Keratinocyte (primary cell): Measurements from ENCODE around the gene EPHB1. TPM values are rescaled to one million over a fixed set of nuclear protein-coding genes. Genes with fewer than 3 reads are reported as not detected.

Experiments
- DNase-seq: peaks from one replicate; pipeline ENCODE4 v3.0.0-alpha.2; 2011; ENCODE audit warnings: low read depth, missing footprints, low spot score
- FAIRE-seq: peaks from 2 replicates; lab custom pipeline; 2011; peaks lifted over from hg19 to GRCh38; lab: Jason Lieb, UNC
- H2AFZ ChIP-seq: 2 replicates; pipeline ENCODE4 v1.6.0; 2012; ENCODE audit warnings: low read length, control low read depth, inconsistent platforms; ENCODE audit not compliant: control insufficient read depth
- H3K27ac ChIP-seq: 2 replicates; pipeline ENCODE4 v1.5.1; 2011; ENCODE audit warnings: low read length; ENCODE audit not compliant: control insufficient read depth, insufficient read depth
- H3K27me3 ChIP-seq: 3 replicates; pipeline ENCODE4 v1.6.0; 2011; ENCODE audit warnings: low read length; ENCODE audit not compliant: control insufficient read depth, insufficient read depth; ENCODE audit errors: extremely low read depth
- H3K36me3 ChIP-seq, 2 experiments: 2 replicates in 1 of 2; 3 replicates in 1 of 2; pipeline ENCODE4 v1.5.1; 2011; ENCODE audit warnings: low read length in 2 of 2, mild to moderate bottlenecking in 1 of 2; ENCODE audit not compliant: control insufficient read depth in 2 of 2, insufficient read depth in 2 of 2; ENCODE audit errors: extremely low read depth in 1 of 2
- H3K4me1 ChIP-seq: 3 replicates; pipeline ENCODE4 v1.5.1; 2011; ENCODE audit warnings: low read length; ENCODE audit not compliant: control insufficient read depth, insufficient read depth; ENCODE audit errors: extremely low read depth
- H3K4me2 ChIP-seq: 3 replicates; pipeline ENCODE4 v1.6.0; 2011; ENCODE audit warnings: low read depth, low read length; ENCODE audit not compliant: control insufficient read depth, insufficient read depth; ENCODE audit errors: extremely low read depth
- H3K4me3 ChIP-seq, 3 experiments: fragments of 200-600 bp in 1 of 3; sonication (generic) in 1 of 3; 2 replicates in 2 of 3; 3 replicates in 1 of 3; pipeline ENCODE4 v1.5.1; 2011 to 2016; ENCODE audit warnings: low read length in 3 of 3, mild to moderate bottlenecking in 3 of 3, control low read depth in 2 of 3, inconsistent platforms in 1 of 3, low read depth in 1 of 3, mixed read lengths in 1 of 3, mixed run types in 1 of 3, moderate library complexity in 1 of 3; ENCODE audit not compliant: control insufficient read depth in 2 of 3, insufficient read depth in 2 of 3; ENCODE audit errors: extremely low read depth in 1 of 3
- H3K79me2 ChIP-seq: 2 replicates; pipeline ENCODE4 v1.6.0; 2012; ENCODE audit warnings: low read length; ENCODE audit not compliant: control insufficient read depth, insufficient read depth
- H3K9ac ChIP-seq: 3 replicates; pipeline ENCODE4 v1.6.0; 2011; ENCODE audit warnings: low read length; ENCODE audit not compliant: control insufficient read depth, insufficient read depth; ENCODE audit errors: extremely low read depth
- H3K9me1 ChIP-seq: 3 replicates; pipeline ENCODE4 v1.6.0; 2011; ENCODE audit warnings: low read length; ENCODE audit not compliant: control insufficient read depth, insufficient read depth; ENCODE audit errors: extremely low read depth
- H3K9me3 ChIP-seq: 2 replicates; pipeline ENCODE4 v1.5.1; 2012; ENCODE audit warnings: low read depth, low read length; ENCODE audit not compliant: control insufficient read depth
- H4K20me1 ChIP-seq: 3 replicates; pipeline ENCODE4 v1.6.0; 2011; ENCODE audit warnings: low read length; ENCODE audit not compliant: control insufficient read depth, insufficient read depth; ENCODE audit errors: extremely low read depth
- EZH2 ChIP-seq: IDR thresholded peaks from one replicate; pipeline ENCODE4 v1.6.1; 2012; ENCODE audit warnings: inconsistent platforms, mild to moderate bottlenecking, low read length, moderate library complexity
- dilution Hi-C: fragments of 300-500 bp; cut with MboI; formaldehyde crosslinking; loops from one replicate; pipeline ENCODE4 v1.7.0; 2020; ENCODE audit warnings: low sequenced_read_pairs; ENCODE audit not compliant: extremely low pct_ligation_motif_present
- polyA plus RNA-seq, 5 experiments: library from polyadenylated mRNA; depleted of rRNA in 3 of 5; stranded (reverse) in 3 of 5; stranded (forward) in 1 of 5; unstranded in 1 of 5; fragments of >200 nt; gene quantifications; 1 replicate in 1 of 5; 2 replicates in 3 of 5; 3 replicates in 1 of 5; pipeline versions ENCODE4 v1.2.1 to v1.2.3, GENCODE V29; 2011 to 2012; ENCODE audit warnings: missing spikeins in 2 of 5, low read depth in 1 of 5, low replicate concordance in 1 of 5
- TF ChIP-seq, protein P1 (sequence below), 3 experiments: IDR thresholded peaks in 1 of 3; conservative IDR thresholded peaks in 1 of 3; optimal IDR thresholded peaks in 1 of 3; 2 replicates in 2 of 3; 3 replicates in 1 of 3; pipeline versions ENCODE3 to v1.5.1; 2011; ENCODE audit warnings: low read length in 3 of 3, mild to moderate bottlenecking in 3 of 3, moderate library complexity in 2 of 3, control low read depth in 1 of 3, inconsistent platforms in 1 of 3; ENCODE audit not compliant: insufficient read depth in 2 of 3; ENCODE audit errors: extremely low read depth in 1 of 3

EPHB1 gene
- polyA plus RNA-seq, 1 donor (not counting 4 experiments of a cell fraction or from before 2014, with no cell fraction given) = 0.01 TPM

DNA sequence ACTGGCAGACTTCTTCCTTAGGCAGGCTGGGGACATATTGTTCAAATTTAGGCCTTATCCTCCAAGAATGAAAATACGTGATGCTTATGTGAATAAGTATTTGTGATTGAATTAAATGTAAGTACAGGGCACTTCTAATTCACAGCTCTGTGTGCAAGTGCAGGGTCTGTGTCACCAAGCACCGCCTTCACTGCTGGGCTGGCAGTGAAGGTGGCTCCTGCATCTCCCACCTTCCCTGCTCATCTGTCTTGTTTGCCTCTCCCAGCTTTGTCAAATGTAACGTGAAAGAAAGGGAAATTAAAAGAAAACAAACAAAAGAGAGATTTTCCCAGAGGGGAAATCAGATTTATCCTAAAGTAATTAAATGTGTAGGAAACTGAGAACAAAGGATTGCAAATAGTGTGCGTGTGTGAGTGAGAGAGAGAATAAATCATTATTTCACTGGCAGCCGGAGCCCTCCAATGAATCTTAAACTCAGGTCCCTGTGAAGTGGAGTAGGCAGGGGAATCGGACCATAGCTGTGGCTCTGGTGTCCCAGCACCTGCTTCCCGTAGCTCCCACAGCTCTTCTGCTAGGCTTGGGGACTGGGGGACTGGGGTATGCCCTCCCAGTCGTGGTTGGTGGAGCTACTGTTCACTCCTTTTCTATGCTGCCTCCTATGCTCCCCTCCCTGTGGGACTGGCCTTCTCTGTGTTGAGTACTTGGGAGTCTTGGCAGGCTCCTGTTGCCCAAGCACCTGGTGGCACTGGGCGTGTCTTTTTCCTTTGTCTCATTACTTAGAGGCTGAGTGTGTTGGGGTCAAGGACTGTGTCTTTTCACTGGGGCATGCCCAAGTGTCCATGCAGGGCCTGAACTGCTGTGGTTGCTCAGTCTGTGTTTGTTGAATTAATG lies 222.2 kb downstream of the EPHB1 start:
- Histone ChIP-seq H3K4me3 (no peak overlapping the region), H4K20me1 (no peaks in the 10 kb centered on the region), H3K27ac (no peak overlapping the region), H3K9me1 (no peaks in the 10 kb centered on the region), H3K4me1 (no peaks in the 10 kb centered on the region), H2AFZ (no peak overlapping the region), H3K9ac (no peak overlapping the region), H3K79me2 (no peaks in the 10 kb centered on the region), H3K4me2 (no peak overlapping the region), H3K9me3 (no peaks in the 10 kb centered on the region), H3K36me3 (no peaks in the 10 kb centered on the region), H3K27me3 (no peaks in the 10 kb centered on the region)
- TF ChIP-seq EZH2 = no peak
- TF ChIP-seq, protein P1, sequence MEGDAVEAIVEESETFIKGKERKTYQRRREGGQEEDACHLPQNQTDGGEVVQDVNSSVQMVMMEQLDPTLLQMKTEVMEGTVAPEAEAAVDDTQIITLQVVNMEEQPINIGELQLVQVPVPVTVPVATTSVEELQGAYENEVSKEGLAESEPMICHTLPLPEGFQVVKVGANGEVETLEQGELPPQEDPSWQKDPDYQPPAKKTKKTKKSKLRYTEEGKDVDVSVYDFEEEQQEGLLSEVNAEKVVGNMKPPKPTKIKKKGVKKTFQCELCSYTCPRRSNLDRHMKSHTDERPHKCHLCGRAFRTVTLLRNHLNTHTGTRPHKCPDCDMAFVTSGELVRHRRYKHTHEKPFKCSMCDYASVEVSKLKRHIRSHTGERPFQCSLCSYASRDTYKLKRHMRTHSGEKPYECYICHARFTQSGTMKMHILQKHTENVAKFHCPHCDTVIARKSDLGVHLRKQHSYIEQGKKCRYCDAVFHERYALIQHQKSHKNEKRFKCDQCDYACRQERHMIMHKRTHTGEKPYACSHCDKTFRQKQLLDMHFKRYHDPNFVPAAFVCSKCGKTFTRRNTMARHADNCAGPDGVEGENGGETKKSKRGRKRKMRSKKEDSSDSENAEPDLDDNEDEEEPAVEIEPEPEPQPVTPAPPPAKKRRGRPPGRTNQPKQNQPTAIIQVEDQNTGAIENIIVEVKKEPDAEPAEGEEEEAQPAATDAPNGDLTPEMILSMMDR (optimal IDR thresholded peaks at IDR 0.05 in 1 of 3, IDR thresholded peaks at IDR 0.05 in 1 of 3, conservative IDR thresholded peaks at IDR 0.05 in 1 of 3; ENCODE audit: extremely low read depth in 1 of 3, insufficient read depth in 2 of 3, low read length in 3 of 3) = no peak
- DNase-seq = no peak
- dilution Hi-C loops = no loop called here
- no peak for FAIRE-seq

DNA sequence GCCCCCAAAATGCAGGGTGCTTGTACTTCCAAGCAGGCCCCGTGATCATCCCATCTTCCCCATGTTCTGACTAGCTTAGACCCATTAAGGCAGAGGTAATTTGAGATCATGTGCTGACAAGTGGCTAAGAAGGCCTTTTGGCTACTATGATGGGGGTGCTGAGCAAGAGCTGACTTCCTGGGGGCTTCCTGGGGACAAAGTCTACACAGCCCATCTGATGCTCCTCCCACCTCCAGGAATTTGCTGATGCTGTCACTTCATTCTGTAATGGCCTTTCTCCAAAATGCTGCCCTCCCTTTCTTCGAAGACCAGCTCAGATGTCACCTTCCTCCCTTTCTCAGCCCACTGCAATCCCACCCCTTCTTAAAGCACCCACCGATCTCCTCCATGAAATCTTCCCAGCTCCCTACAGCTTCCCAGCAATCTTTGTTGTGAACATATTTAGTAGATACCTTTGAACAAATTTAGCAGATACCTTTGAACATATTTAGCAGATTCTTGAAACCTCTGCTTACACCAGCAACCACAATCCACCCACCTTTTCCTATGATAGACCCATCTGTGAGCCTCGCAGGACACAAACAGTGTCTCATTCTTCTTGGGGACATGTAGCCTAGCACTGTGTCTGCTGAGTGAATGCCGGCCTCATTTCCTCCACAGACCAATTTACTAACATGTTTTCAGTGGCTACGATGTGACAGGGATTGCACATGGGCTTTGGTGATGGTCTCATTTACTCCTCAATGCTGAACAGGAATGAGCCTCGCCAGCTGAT lies 223.3 kb downstream of the EPHB1 start:
- TF ChIP-seq, protein P1 (optimal IDR thresholded peaks at IDR 0.05 in 1 of 3, IDR thresholded peaks at IDR 0.05 in 1 of 3, conservative IDR thresholded peaks at IDR 0.05 in 1 of 3; ENCODE audit: extremely low read depth in 1 of 3, insufficient read depth in 2 of 3, low read length in 3 of 3) = no peak
- no peak for TF ChIP-seq EZH2

More for the DNA sequence above, 223.3 kb downstream of the EPHB1 start:
- Histone ChIP-seq H3K4me1 (no peaks in the 10 kb centered on the region), H3K4me3 (no peak overlapping the region), H3K36me3 (no peaks in the 10 kb centered on the region), H3K27ac (no peak overlapping the region), H3K27me3 (no peaks in the 10 kb centered on the region), H3K4me2 (no peak overlapping the region), H2AFZ (no peak overlapping the region), H4K20me1 (no peaks in the 10 kb centered on the region), H3K9ac (no peak overlapping the region), H3K9me1 (no peaks in the 10 kb centered on the region), H3K9me3 (no peaks in the 10 kb centered on the region), H3K79me2 (no peaks in the 10 kb centered on the region)
- dilution Hi-C loops = no loop called here
- DNase-seq = no peak
- FAIRE-seq = no peak
